Left lung (tissue), 10 donors: ENCODE data around the gene MIA2. TPM values are rescaled to one million over a fixed set of nuclear protein-coding genes. Genes with fewer than 3 reads are reported as not detected.
A peak's percentile ranks its signal among the peaks of the same experiment; 100 is the strongest.
"Not testable (repeated sequence)": the region's sequence is repeated elsewhere in the genome, so short reads cannot be mapped to it uniquely, and the experiment has no call there.

ENCODE experiments used
- ATAC-seq: fragments of 200-7000 bp; cut with Tn5 transposase; one replicate; pipeline ENCODE4 v1.9.1; 2020; ENCODE audit warnings: moderate library complexity
- DNase-seq, 4 donors: peaks; one replicate each; pipeline ENCODE4 v3.0.0-alpha.2; 2013 to 2020
- H3K27ac ChIP-seq, 2 donors: fragments of 200-600 bp; sonication (generic) in 1 of 2; one replicate each; pipeline versions ENCODE4 v1.5.0 to v1.8.0; 2020 to 2021
- H3K27me3 ChIP-seq, 2 donors: fragments of 200-600 bp; sonication (generic) in 1 of 2; one replicate each; pipeline versions ENCODE4 v1.5.0 to v1.8.0; 2020 to 2021
- H3K36me3 ChIP-seq, 2 donors: fragments of 200-600 bp; sonication (generic) in 1 of 2; one replicate each; pipeline versions ENCODE4 v1.5.0 to v1.8.0; 2020 to 2021
- H3K4me1 ChIP-seq, 2 donors: fragments of 200-600 bp; one replicate each; pipeline ENCODE4 v1.8.0; 2021
- H3K4me3 ChIP-seq, 2 donors: fragments of 200-600 bp; sonication (generic) in 1 of 2; one replicate each; pipeline versions ENCODE4 v1.5.0 to v1.8.0; 2020 to 2021; ENCODE audit warnings: mild to moderate bottlenecking in 1 of 2
- H3K9me3 ChIP-seq, 2 donors: fragments of 200-600 bp; sonication (generic) in 1 of 2; one replicate each; pipeline versions ENCODE4 v1.5.0 to v1.8.0; 2020 to 2021
- intact Hi-C, 2 donors: fragments of 100-400 bp; cut with DNase I; formaldehyde crosslinking; loops; one replicate each; pipeline versions ENCODE4 v1.11.2 to v1.14.2; 2022
- polyA plus RNA-seq, 6 donors: library from polyadenylated mRNA; unstranded; fragments of 120-200 nt; gene quantifications; one replicate each; pipeline ENCODE4 v1.2.1, GENCODE V29; 2013; ENCODE audit not compliant: insufficient read length in 6 of 6
- total RNA-seq, 2 donors: library from RNA; stranded (reverse); fragmentation: NEBNext Ultra II Directional; extraction: Animal tissue kit (Norgen Biotek cat#: 25700); gene quantifications; one replicate each; pipeline ENCODE4 v1.2.1, GENCODE V29; 2021
- TF ChIP-seq, protein P1 (sequence below), 2 donors: fragments of 200-600 bp; sonication (generic) in 1 of 2; IDR thresholded peaks; one replicate each; pipeline versions ENCODE4 v1.5.0 to v1.8.0; 2021; ENCODE audit warnings: antibody characterized with exemption in 2 of 2
- donor health status: DM: no; HTN: yes; CAD: no.
- donor health status: DM: no; HTN: no; CAD: no.

MIA2 gene
- total and polyA plus RNA-seq, 8 donors = 18.5 to 35.8 (median 22.3) TPM

GRCh38 chr14:39322807-39323206 is 89.1 kb downstream of the MIA2 start:
- Histone ChIP-seq H3K4me3 (no peak overlapping the region), H3K9me3 (no peaks in the 10 kb centered on the region), H3K27me3 (no peaks in the 10 kb centered on the region), H3K27ac (no peak overlapping the region), H3K4me1 (no peaks in the 10 kb centered on the region), H3K36me3 (peaks cover 0 to 66% of the 10 kb centered on the region in 2 donors)
- TF ChIP-seq, protein P1, sequence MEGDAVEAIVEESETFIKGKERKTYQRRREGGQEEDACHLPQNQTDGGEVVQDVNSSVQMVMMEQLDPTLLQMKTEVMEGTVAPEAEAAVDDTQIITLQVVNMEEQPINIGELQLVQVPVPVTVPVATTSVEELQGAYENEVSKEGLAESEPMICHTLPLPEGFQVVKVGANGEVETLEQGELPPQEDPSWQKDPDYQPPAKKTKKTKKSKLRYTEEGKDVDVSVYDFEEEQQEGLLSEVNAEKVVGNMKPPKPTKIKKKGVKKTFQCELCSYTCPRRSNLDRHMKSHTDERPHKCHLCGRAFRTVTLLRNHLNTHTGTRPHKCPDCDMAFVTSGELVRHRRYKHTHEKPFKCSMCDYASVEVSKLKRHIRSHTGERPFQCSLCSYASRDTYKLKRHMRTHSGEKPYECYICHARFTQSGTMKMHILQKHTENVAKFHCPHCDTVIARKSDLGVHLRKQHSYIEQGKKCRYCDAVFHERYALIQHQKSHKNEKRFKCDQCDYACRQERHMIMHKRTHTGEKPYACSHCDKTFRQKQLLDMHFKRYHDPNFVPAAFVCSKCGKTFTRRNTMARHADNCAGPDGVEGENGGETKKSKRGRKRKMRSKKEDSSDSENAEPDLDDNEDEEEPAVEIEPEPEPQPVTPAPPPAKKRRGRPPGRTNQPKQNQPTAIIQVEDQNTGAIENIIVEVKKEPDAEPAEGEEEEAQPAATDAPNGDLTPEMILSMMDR (IDR thresholded peaks at IDR 0.05) = no peak
- intact Hi-C loops = no loop called here
- ATAC-seq (no peak), DNase-seq (no peak)

DNA sequence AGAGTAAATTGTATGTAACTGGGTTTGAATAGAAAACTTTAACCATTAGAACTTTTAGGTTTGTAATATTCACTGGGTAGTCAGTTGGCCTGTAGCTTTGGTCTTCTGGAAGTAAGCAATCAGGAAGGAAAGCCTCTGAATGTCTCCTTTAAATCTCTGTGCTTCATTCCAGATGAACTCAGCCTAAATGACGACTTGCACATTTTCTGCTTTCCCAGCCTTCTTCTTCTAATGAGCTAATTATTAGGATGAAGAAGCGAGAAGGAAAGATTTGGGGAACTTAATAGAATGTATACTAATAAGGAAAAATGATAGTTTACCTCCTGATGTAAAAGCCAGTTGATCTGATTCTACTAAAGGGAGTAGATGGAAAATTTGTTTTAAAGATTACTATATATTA is 90.4 kb downstream of the MIA2 start:
- Histone ChIP-seq H3K36me3 (peaks cover 0 to 67% of the 10 kb centered on the region in 2 donors), H3K9me3 (no peaks in the 10 kb centered on the region), H3K27ac (no peak overlapping the region), H3K27me3 (no peaks in the 10 kb centered on the region), H3K4me1 (no peaks in the 10 kb centered on the region), H3K4me3 (no peak overlapping the region)
- TF ChIP-seq, protein P1 (IDR thresholded peaks at IDR 0.05) = no peak
- ATAC-seq (no peak), DNase-seq (no peak)
- intact Hi-C loops = no loop called here

DNA sequence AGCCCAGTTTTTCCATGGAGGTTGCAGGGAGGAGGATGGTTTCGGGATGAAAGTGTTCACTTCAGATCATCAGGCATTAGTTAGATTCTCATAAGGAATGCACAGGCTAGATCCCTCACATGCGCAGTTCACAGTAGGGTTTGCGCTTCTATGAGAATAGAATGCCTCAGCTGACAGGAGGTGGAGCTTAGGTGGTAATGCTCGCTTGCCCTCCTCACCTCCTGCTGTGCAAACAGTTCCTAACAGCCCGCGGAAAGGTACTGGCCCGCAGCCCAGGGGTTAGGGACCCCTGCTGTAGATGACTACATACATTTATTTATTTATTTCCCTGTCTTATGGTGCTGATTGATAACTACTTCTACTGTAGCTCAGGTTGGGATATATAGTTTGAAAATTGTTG is 105.3 kb downstream of the MIA2 start:
- Histone ChIP-seq H3K4me3 (no peak overlapping the region), H3K36me3 (peaks cover 0 to 47% of the 10 kb centered on the region in 2 donors), H3K4me1 (no peaks in the 10 kb centered on the region), H3K27me3 (no peaks in the 10 kb centered on the region), H3K9me3 (no peaks in the 10 kb centered on the region), H3K27ac (no peak overlapping the region)
- ATAC-seq (peak; percentile 37), DNase-seq (peak in 1 of 4 donors; percentile 10)
- TF ChIP-seq, protein P1 (IDR thresholded peaks at IDR 0.05) = no peak
- intact Hi-C loops = no loop called here

- intact Hi-C loops, H3K27ac ChIP-seq, H3K27me3 ChIP-seq, ATAC-seq, H3K9me3 ChIP-seq, H3K4me3 ChIP-seq, H3K4me1 ChIP-seq: not testable (repeated sequence)
- H3K36me3 ChIP-seq = peaks cover 0 to 43% of the 10 kb centered on the region in 2 donors
- DNase-seq = peak in 1 of 4 donors; percentile 26
These were observed 107.4 kb downstream of the MIA2 start for GRCh38 chr14:39341126-39341525.

GRCh38 chr14:39342768-39343167 is 109.1 kb downstream of the MIA2 start:
- no peaks in the 10 kb centered on the region for H3K4me1 ChIP-seq
- no peak for ATAC-seq
- TF ChIP-seq, protein P1 (IDR thresholded peaks at IDR 0.05) = no peak
- no peak overlapping the region for H3K27ac ChIP-seq
- H3K27me3 ChIP-seq = no peaks in the 10 kb centered on the region
- no peaks in the 10 kb centered on the region for H3K9me3 ChIP-seq
- intact Hi-C loops = no loop called here
- H3K4me3 ChIP-seq = no peak overlapping the region
- peaks cover 0 to 49% of the 10 kb centered on the region in 2 donors for H3K36me3 ChIP-seq
- no peak for DNase-seq

GRCh38 chr14:39343614-39344013 is 109.9 kb downstream of the MIA2 start:
- DNase-seq = no peak
- intact Hi-C loops = no loop called here
- H3K9me3 ChIP-seq = no peaks in the 10 kb centered on the region
- H3K27ac ChIP-seq = no peak overlapping the region
- TF ChIP-seq, protein P1 (IDR thresholded peaks at IDR 0.05) = no peak
- H3K4me3 ChIP-seq = no peak overlapping the region
- H3K4me1 ChIP-seq = no peaks in the 10 kb centered on the region
- H3K36me3 ChIP-seq = peaks cover 0 to 52% of the 10 kb centered on the region in 2 donors
- no peak for ATAC-seq
- H3K27me3 ChIP-seq = no peaks in the 10 kb centered on the region
